Neural crest cell (in vitro differentiated cells): ENCODE measurements around the gene KLHL13. TPM values are rescaled to one million over a fixed set of nuclear protein-coding genes. Genes with fewer than 3 reads are reported as not detected.
"Not testable (repeated sequence)": the region's sequence is repeated elsewhere in the genome, so short reads cannot be mapped to it uniquely, and the experiment has no call there.

Experiments used
- DNase-seq: peaks from one replicate; pipeline ENCODE4 v3.0.0; 2021; ENCODE audit warnings: low read depth, mixed read lengths, low spot score
- H3K27ac Mint-ChIP-seq: one replicate; pipeline ENCODE4 v1.8.0; 2021; ENCODE audit warnings: mild to moderate bottlenecking, mixed read lengths; ENCODE audit not compliant: unreplicated experiment
- H3K27me3 Mint-ChIP-seq: 2 replicates; pipeline ENCODE4 v1.8.0; 2021; ENCODE audit warnings: low read depth, mild to moderate bottlenecking, mixed read lengths
- H3K36me3 Mint-ChIP-seq: 2 replicates; pipeline ENCODE4 v1.8.0; 2021; ENCODE audit warnings: low read depth, mild to moderate bottlenecking, mixed read lengths
- H3K4me1 Mint-ChIP-seq: 2 replicates; pipeline ENCODE4 v1.8.0; 2021; ENCODE audit warnings: mixed read lengths
- H3K4me3 Mint-ChIP-seq: one replicate; pipeline ENCODE4 v1.8.0; 2021; ENCODE audit warnings: mild to moderate bottlenecking, mixed read lengths
- H3K9me3 Mint-ChIP-seq: 2 replicates; pipeline ENCODE4 v1.8.0; 2021; ENCODE audit warnings: mixed read lengths
- CTCF ChIP-seq: fragments of 200-600 bp; sonication (generic); conservative IDR thresholded peaks from 2 replicates; pipeline ENCODE4 v1.5.0; 2021; ENCODE audit warnings: antibody characterized with exemption, mild to moderate bottlenecking
- total RNA-seq: library from RNA; stranded (reverse); gene quantifications from 2 replicates; pipeline ENCODE4 v1.2.1, GENCODE V29; 2021

The KLHL13 gene
- total RNA-seq, 1 donor from 2014 or later: 13.2 TPM

GRCh38 chrX:118152721-118153120 lies 36.1 kb upstream of the KLHL13 start:
- Mint-ChIP-seq H3K9me3 (peaks cover 4% of the 10 kb centered on the region), H3K27ac (no peak overlapping the region), H3K27me3 (no peaks in the 10 kb centered on the region), H3K36me3 (no peaks in the 10 kb centered on the region), H3K4me1 (no peaks in the 10 kb centered on the region), H3K4me3 (no peak overlapping the region)
- no peak for DNase-seq
- no peak for TF ChIP-seq CTCF

DNA sequence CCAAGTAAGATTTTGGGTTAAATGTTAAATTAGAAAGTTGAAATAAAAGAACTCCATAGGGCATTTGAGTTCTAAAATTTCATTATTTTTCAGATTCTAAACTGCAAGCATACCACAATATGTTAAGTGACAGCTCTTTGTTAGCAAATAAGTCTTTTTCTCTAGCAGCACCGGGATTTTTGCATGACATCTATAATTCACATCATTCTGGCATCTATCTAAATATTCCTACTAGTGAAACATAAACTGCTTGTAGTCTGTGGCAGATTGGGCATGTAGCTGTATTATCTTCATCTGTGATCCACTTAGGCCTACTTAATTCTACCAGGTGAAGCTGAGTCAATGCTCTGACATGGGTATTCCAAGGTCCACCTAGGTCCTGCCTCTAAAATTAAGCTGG lies 32.1 kb upstream of the KLHL13 start:
- no peak for TF ChIP-seq CTCF
- H3K36me3 Mint-ChIP-seq: no peaks in the 10 kb centered on the region
- DNase-seq: no peak
- H3K4me1 Mint-ChIP-seq: no peaks in the 10 kb centered on the region
- no peaks in the 10 kb centered on the region for H3K27me3 Mint-ChIP-seq
- no peak overlapping the region for H3K27ac Mint-ChIP-seq
- no peak overlapping the region for H3K4me3 Mint-ChIP-seq
- peaks cover 4% of the 10 kb centered on the region for H3K9me3 Mint-ChIP-seq

DNA sequence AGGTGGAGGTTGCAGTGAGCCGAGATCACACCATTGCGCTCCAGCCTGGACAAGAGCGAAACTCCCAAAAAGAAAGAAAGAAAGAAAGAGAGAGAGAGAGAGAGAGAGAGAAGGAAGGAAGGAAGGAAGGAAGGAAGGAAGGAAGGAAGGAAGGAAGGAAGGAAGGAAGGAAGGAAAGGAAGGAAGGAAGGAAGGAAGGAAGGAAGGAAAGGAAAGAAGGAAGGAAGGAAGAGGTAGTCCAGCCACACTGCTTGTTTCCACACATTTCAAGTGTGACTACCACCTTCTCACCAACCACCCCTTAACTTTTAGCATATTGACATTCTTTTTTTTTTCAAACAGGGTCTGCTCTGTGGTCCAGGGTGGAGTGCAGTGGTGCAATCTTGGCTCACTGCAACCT lies 31.2 kb upstream of the KLHL13 start:
- not testable (repeated sequence) for H3K4me3 Mint-ChIP-seq, DNase-seq, H3K27me3 Mint-ChIP-seq, H3K9me3 Mint-ChIP-seq, H3K4me1 Mint-ChIP-seq, H3K27ac Mint-ChIP-seq, H3K36me3 Mint-ChIP-seq

DNA sequence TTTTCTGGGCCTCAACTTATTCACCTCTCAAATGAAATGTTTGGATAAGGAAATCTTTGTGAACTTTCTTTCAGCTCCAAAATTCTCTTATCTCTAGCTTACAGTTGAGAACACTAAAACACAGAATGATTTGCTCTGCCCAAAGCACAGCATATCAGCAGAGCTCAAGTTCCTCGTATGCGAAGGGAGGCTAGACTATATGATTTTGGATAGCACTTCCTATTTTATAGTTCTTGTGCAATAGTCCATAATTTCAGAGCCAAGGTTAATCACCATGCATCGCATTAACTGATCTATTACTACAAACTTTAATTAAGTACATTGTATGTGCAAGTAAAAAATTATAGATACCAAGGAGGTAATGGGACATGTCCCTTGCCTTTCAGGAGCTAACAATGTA lies 27.0 kb upstream of the KLHL13 start:
- DNase-seq: no peak
- Mint-ChIP-seq H3K4me3 (no peak overlapping the region), H3K36me3 (no peaks in the 10 kb centered on the region), H3K4me1 (no peaks in the 10 kb centered on the region), H3K27ac (no peak overlapping the region), H3K9me3 (peaks cover 2% of the 10 kb centered on the region), H3K27me3 (no peaks in the 10 kb centered on the region)
- no peak for TF ChIP-seq CTCF

DNA sequence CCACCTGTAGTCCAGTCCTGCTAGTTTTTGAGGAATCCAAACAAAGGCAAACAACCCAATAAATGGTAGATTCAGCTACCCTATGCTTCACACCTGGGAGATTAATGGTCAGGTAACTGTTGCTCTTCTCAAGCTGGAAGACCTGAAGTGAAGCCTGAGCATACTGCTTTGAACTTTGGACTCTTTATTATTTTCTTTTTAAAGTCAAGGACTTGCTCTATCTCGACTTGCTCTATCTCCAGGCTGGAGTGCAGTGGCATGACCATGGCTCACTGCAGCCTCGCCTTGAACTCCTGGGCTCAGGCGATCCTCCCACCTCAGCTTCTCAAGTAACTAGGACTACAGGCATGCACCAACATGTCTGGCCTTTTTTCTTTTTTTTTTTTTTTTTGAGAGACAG lies 14.7 kb upstream of the KLHL13 start:
- H3K27me3 Mint-ChIP-seq: no peaks in the 10 kb centered on the region
- peaks cover 3% of the 10 kb centered on the region for H3K36me3 Mint-ChIP-seq
- H3K27ac Mint-ChIP-seq: no peak overlapping the region
- H3K4me1 Mint-ChIP-seq: no peaks in the 10 kb centered on the region
- no peak overlapping the region for H3K4me3 Mint-ChIP-seq
- TF ChIP-seq CTCF: no peak
- no peaks in the 10 kb centered on the region for H3K9me3 Mint-ChIP-seq
- DNase-seq: no peak

- no peak for TF ChIP-seq CTCF
- Mint-ChIP-seq H3K4me3 (no peak overlapping the region), H3K9me3 (no peaks in the 10 kb centered on the region), H3K27me3 (no peaks in the 10 kb centered on the region), H3K36me3 (peaks cover 2% of the 10 kb centered on the region), H3K27ac (no peak overlapping the region), H3K4me1 (no peaks in the 10 kb centered on the region)
- DNase-seq: no peak
Measured at GRCh38 chrX:118129681-118130080, 13.1 kb upstream of the KLHL13 start.
